ENCODE measurements around the gene LCN2.

LCN2 gene

DNA sequence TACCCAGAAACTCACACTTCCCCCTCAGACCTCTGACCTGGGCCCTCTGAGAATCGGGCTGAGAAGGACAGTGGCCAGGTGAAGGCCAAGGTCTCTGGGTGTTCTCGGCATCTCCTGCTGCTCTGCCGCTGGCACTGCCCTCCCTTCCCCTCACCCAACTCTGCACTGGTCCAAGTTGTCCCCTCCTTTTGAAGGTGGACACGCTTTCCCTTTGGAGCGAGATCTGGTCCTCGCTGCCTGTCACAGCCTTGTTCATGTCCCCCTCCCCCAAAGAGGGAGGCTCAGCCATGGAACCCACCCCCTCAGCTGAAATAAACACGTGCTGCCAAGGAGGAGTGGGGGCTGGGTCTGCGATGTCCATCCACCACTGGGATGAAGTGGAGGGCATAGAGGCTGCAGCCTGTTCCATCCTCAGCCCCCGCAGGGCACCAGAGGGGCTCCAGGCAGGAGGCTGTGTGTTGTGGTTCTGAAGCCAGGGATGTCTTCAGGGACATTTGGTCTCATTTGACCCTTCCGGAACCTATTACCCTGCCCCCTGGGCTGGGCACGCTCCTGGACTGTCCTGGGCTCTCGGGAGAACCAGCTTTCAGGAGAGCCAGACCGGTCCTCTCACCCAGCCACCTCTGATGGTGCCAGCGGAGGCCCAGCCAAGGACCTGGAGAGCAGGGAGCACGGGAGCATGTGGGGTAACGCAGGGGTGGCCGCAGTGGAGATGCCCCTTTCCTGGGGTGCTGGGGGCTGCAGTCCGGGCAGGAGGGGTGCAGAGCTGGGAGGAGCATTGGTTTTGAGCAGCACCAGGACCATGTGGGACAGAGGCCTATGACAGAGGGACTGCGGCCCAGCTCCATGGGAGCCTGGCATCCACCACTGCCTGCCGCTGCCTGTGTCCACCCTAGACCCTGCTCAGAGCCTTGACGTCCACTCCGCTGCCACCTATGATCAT is 4.7 kb upstream of the LCN2 start:
- TF ChIP-seq, protein P1, sequence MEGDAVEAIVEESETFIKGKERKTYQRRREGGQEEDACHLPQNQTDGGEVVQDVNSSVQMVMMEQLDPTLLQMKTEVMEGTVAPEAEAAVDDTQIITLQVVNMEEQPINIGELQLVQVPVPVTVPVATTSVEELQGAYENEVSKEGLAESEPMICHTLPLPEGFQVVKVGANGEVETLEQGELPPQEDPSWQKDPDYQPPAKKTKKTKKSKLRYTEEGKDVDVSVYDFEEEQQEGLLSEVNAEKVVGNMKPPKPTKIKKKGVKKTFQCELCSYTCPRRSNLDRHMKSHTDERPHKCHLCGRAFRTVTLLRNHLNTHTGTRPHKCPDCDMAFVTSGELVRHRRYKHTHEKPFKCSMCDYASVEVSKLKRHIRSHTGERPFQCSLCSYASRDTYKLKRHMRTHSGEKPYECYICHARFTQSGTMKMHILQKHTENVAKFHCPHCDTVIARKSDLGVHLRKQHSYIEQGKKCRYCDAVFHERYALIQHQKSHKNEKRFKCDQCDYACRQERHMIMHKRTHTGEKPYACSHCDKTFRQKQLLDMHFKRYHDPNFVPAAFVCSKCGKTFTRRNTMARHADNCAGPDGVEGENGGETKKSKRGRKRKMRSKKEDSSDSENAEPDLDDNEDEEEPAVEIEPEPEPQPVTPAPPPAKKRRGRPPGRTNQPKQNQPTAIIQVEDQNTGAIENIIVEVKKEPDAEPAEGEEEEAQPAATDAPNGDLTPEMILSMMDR (IDR thresholded peaks at IDR 0.05): no peak
- Mint-ChIP-seq H3K9me3 (peaks cover 3% of the 10 kb centered on the region), H3K4me1 (peaks cover 40% of the 10 kb centered on the region), H3K27ac (no peak overlapping the region), H3K36me3 (ENCODE audit: low read depth) (no peaks in the 10 kb centered on the region), H3K4me3 (no peak overlapping the region), H3K27me3 (ENCODE audit: low read depth, poor library complexity) (peaks cover 5% of the 10 kb centered on the region)
- no peak for DNase-seq

DNA sequence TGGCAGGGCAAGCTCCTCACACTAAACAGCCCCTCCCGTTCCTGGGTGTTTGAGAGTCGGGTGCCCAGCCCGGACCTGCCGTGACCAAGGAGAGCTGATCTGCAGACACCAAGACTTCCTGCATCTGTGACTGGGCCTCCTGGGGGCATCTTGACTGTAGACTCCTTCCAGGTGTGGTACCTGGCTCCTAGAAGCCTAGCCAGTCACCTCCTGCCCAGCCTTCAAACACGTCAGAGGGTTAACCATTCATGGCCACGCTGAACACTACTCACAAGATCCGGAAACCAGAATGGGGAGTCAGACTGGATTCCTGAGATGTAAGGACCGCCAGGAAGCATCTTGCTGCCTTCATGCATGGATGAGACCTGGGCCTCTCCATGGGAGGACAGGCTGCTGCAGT is 3.7 kb upstream of the LCN2 start:
- H3K36me3 Mint-ChIP-seq (ENCODE audit: low read depth): no peaks in the 10 kb centered on the region
- H3K4me3 Mint-ChIP-seq: no peak overlapping the region
- H3K27me3 Mint-ChIP-seq (ENCODE audit: low read depth, poor library complexity): peaks cover 9% of the 10 kb centered on the region
- peak overlapping the region; percentile 45 for H3K27ac Mint-ChIP-seq
- TF ChIP-seq, protein P1 (IDR thresholded peaks at IDR 0.05): no peak
- H3K4me1 Mint-ChIP-seq: peaks cover 43% of the 10 kb centered on the region
- H3K9me3 Mint-ChIP-seq: peaks cover 3% of the 10 kb centered on the region
- DNase-seq: no peak

- peaks cover 3% of the 10 kb centered on the region for H3K9me3 Mint-ChIP-seq
- H3K27me3 Mint-ChIP-seq (ENCODE audit: low read depth, poor library complexity): peaks cover 9% of the 10 kb centered on the region
- TF ChIP-seq, protein P1 (IDR thresholded peaks at IDR 0.05): no peak
- no peak overlapping the region for H3K4me3 Mint-ChIP-seq
- DNase-seq: no peak
- peaks cover 47% of the 10 kb centered on the region for H3K4me1 Mint-ChIP-seq
- H3K27ac Mint-ChIP-seq: no peak overlapping the region
- H3K36me3 Mint-ChIP-seq (ENCODE audit: low read depth): no peaks in the 10 kb centered on the region
Measured at GRCh38 chr9:128145951-128146351, 3.3 kb upstream of the LCN2 start.

DNA sequence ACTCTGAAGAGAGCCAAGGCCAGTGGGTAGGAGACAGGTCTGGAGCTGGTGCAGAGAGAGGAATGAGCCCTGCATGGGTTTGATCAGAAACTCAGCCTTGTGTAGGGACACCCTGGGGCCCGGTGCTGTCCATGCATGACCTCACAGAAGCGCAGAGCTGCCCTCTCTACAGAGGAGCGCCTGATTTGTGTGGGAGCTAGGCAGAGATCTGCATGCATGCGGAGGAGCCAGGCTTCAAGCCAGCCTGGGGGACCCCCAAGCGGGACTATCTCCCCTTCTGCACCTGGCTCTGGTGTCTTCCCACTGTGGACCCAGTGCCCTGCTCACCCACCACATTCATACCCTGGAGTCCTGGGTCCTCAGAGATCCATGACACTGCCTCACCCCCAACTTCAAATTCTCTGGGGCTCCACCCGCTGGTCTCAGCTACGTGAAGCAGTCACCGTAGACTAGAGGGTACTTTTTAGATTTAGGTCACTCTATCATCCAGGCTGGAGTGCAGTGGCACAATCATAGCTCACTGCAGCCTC is 2.6 kb upstream of the LCN2 start:
- DNase-seq: no peak
- peaks cover 3% of the 10 kb centered on the region for H3K9me3 Mint-ChIP-seq
- H3K4me3 Mint-ChIP-seq: no peak overlapping the region
- H3K27ac Mint-ChIP-seq: no peak overlapping the region
- H3K4me1 Mint-ChIP-seq: peaks cover 45% of the 10 kb centered on the region
- H3K36me3 Mint-ChIP-seq (ENCODE audit: low read depth): no peaks in the 10 kb centered on the region
- peaks cover 9% of the 10 kb centered on the region for H3K27me3 Mint-ChIP-seq (ENCODE audit: low read depth, poor library complexity)
- TF ChIP-seq, protein P1 (IDR thresholded peaks at IDR 0.05): no peak

DNA sequence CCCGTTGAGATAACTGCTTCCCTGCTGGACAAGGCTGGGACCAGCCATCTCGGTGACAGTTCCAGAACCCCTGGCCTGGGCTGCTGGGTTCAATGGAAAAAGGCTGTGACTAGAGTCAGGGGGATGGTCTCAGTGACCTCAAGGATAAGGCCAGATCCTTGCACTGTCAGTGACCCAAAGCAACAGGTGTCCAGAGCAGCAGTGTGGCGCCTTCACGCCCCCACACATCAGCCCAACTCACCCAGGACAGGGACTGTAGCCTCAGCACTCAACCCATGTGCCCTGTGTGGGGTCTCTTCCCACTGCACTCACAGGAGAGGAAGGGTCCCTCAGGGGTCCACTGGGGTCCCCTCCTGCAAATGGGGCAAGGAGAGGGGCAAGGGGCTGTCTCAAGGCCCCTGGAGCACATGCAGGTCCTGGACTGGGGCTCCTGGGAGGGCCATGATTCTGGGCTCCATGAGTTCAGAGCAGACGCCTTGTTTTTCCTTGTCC is 698 bp upstream of the LCN2 start:
- TF ChIP-seq, protein P1 (IDR thresholded peaks at IDR 0.05): no peak
- Mint-ChIP-seq H3K4me1 (peaks cover 50% of the 10 kb centered on the region), H3K4me3 (no peak overlapping the region), H3K27ac (no peak overlapping the region), H3K9me3 (no peaks in the 10 kb centered on the region), H3K27me3 (ENCODE audit: low read depth, poor library complexity) (peaks cover 9% of the 10 kb centered on the region), H3K36me3 (ENCODE audit: low read depth) (no peaks in the 10 kb centered on the region)
- DNase-seq: no peak

Measured in nephron progenitor cell (in vitro differentiated cells).